IMR-90 (cell line): ENCODE measurements around the gene GPR173. TPM values are rescaled to one million over a fixed set of nuclear protein-coding genes. Genes with fewer than 3 reads are reported as not detected.
A peak's percentile ranks its signal among the peaks of the same experiment; 100 is the strongest.

Source experiments
- ATAC-seq: fragments of 200-7000 bp; cut with Tn5 transposase; 2 replicates; pipeline ENCODE4 v1.9.1; 2020; ENCODE audit warnings: low read depth, mild to moderate bottlenecking, moderate library complexity
- BruUV-seq: library from RNA; stranded (reverse); fragments of 400-500 nt; replicated peaks from 2 replicates; lab custom pipeline; 2021; lab: Mats Ljungman, UMichigan
- CTCF ChIA-PET: fragments of 300-600 bp; formaldehyde crosslinking; extraction: SDS; loops from one replicate; lab custom pipeline; 2021; ENCODE audit warnings: antibody characterized with exemption; lab: Yijun Ruan, JAX
- POLR2A ChIA-PET: fragments of 300-600 bp; sonication (Branson Sonifier 250); formaldehyde crosslinking; loops from one replicate; lab custom pipeline; 2022; ENCODE audit warnings: antibody characterized with exemption; ENCODE audit not compliant: unreplicated experiment; lab: Charles Lee
- DNase-seq: peaks from one replicate; pipeline ENCODE4 v3.0.0; 2013
- H2AFZ ChIP-seq: replicated peaks from 2 replicates; pipeline ENCODE3; 2013; ENCODE audit warnings: low read length, mild to moderate bottlenecking; ENCODE audit not compliant: poor library complexity
- H2AK5ac ChIP-seq: 2 replicates; pipeline ENCODE4 v1.6.1; 2013; ENCODE audit warnings: low read depth, low read length, inconsistent platforms
- H2AK9ac ChIP-seq: replicated peaks from 2 replicates; pipeline ENCODE3; 2013; ENCODE audit warnings: mild to moderate bottlenecking, low read depth, low read length, moderate library complexity; ENCODE audit not compliant: poor library complexity
- H2BK120ac ChIP-seq: 2 replicates; pipeline ENCODE4 v1.6.1; 2013; ENCODE audit warnings: low read depth, low read length, inconsistent platforms
- H2BK15ac ChIP-seq: 3 replicates; pipeline ENCODE4 v1.6.1; 2013; ENCODE audit warnings: low read depth, low read length, inconsistent platforms
- H2BK20ac ChIP-seq: 2 replicates; pipeline ENCODE4 v1.6.1; 2013; ENCODE audit warnings: low read depth, mild to moderate bottlenecking, inconsistent platforms, low read length, moderate library complexity
- H2BK5ac ChIP-seq: 2 replicates; pipeline ENCODE4 v1.6.1; 2013; ENCODE audit warnings: mild to moderate bottlenecking, low read depth, low read length, inconsistent platforms; ENCODE audit not compliant: poor library complexity, severe bottlenecking
- H3K14ac ChIP-seq: replicated peaks from 2 replicates; pipeline ENCODE4 v1.6.1; 2013; ENCODE audit warnings: low read depth, low read length, inconsistent platforms
- H3K18ac ChIP-seq: 2 replicates; pipeline ENCODE4 v1.6.1; 2013; ENCODE audit warnings: low read depth, low read length, control low read depth
- H3K23ac ChIP-seq: 2 replicates; pipeline ENCODE4 v1.6.1; 2013; ENCODE audit warnings: low read depth, low read length, inconsistent platforms
- H3K27ac ChIP-seq: 2 replicates; pipeline ENCODE4 v1.5.1; 2013; ENCODE audit warnings: mild to moderate bottlenecking, control low read depth, low read length; ENCODE audit not compliant: insufficient read depth
- H3K27me3 ChIP-seq: 2 replicates; pipeline ENCODE4 v1.6.1; 2013; ENCODE audit warnings: low read length; ENCODE audit not compliant: control insufficient read depth, insufficient read depth
- H3K36me3 ChIP-seq: 2 replicates; pipeline ENCODE4 v1.6.1; 2013; ENCODE audit warnings: low read length, mixed read lengths; ENCODE audit not compliant: control insufficient read depth, insufficient read depth
- H3K4ac ChIP-seq: 2 replicates; pipeline ENCODE4 v1.6.1; 2013; ENCODE audit warnings: low read depth, low read length, inconsistent platforms
- H3K4me1 ChIP-seq: 2 replicates; pipeline ENCODE4 v1.6.1; 2013; ENCODE audit warnings: low read length, mixed read lengths; ENCODE audit not compliant: control insufficient read depth, insufficient read depth
- H3K4me2 ChIP-seq: 2 replicates; pipeline ENCODE4 v1.6.1; 2013; ENCODE audit warnings: low read depth, mild to moderate bottlenecking, control low read depth, low read length, moderate library complexity
- H3K4me3 ChIP-seq: 2 replicates; pipeline ENCODE4 v1.5.1; 2013; ENCODE audit warnings: low read depth, mild to moderate bottlenecking, control low read depth, low read length, moderate library complexity; ENCODE audit not compliant: insufficient read depth
- H3K56ac ChIP-seq: 2 replicates; pipeline ENCODE4 v1.6.1; 2013; ENCODE audit warnings: low read length, inconsistent platforms; ENCODE audit not compliant: insufficient read depth; ENCODE audit errors: extremely low read depth
- H3K79me1 ChIP-seq, 2 experiments: 2 replicates each; pipeline ENCODE4 v1.6.1; 2013; ENCODE audit warnings: low read length in 2 of 2, inconsistent platforms in 1 of 2, low read depth in 1 of 2
- H3K9ac ChIP-seq: 2 replicates; pipeline ENCODE4 v1.6.1; 2013; ENCODE audit warnings: low read depth, low read length, control low read depth
- H3K9me1 ChIP-seq: 2 replicates; pipeline ENCODE4 v1.6.1; 2013; ENCODE audit warnings: low read length, inconsistent platforms; ENCODE audit not compliant: insufficient read depth
- H3K9me3 ChIP-seq: 2 replicates; pipeline ENCODE4 v1.6.1; 2013; ENCODE audit warnings: low read length; ENCODE audit not compliant: control insufficient read depth, insufficient read depth
- H4K20me1 ChIP-seq: 2 replicates; pipeline ENCODE4 v1.6.1; 2013; ENCODE audit warnings: low read length, inconsistent platforms; ENCODE audit not compliant: insufficient read depth
- H4K5ac ChIP-seq: 2 replicates; pipeline ENCODE4 v1.6.1; 2013; ENCODE audit warnings: mild to moderate bottlenecking, low read depth, low read length, control low read depth
- H4K8ac ChIP-seq, 2 experiments: 2 replicates each; pipeline ENCODE4 v1.6.1; 2013; ENCODE audit warnings: low read depth in 2 of 2, low read length in 2 of 2, control low read depth in 1 of 2, inconsistent platforms in 1 of 2
- H4K91ac ChIP-seq: 2 replicates; pipeline ENCODE4 v1.6.1; 2013; ENCODE audit warnings: low read depth, low read length, inconsistent platforms; ENCODE audit not compliant: insufficient read depth
- FOS ChIP-seq: fragments of 150-350 bp; IDR thresholded peaks from 2 replicates; pipeline ENCODE4 v1.6.1; 2016; ENCODE audit warnings: low read depth, low read length
- NFE2L2 ChIP-seq: fragments of 150-350 bp; IDR thresholded peaks from 2 replicates; pipeline ENCODE4 v1.6.1; 2016; ENCODE audit warnings: low read depth, mild to moderate bottlenecking, low read length
- RFX5 ChIP-seq: IDR thresholded peaks from 2 replicates; pipeline ENCODE4 v1.8.0; 2012; ENCODE audit warnings: low read depth, mild to moderate bottlenecking, low read length, moderate library complexity
- USF2 ChIP-seq: fragments of 150-350 bp; IDR thresholded peaks from 2 replicates; pipeline ENCODE4 v1.6.1; 2017; ENCODE audit warnings: mild to moderate bottlenecking, antibody characterized with exemption, low read length, low read depth
- WGBS, 2 experiments: methylation state at CpG; one replicate each; pipeline versions ENCODE4 v1.1.5 to v1.1.7; 2013; ENCODE audit warnings: missing lambda C conversion rate in 2 of 2; ENCODE audit not compliant: insufficient read length in 1 of 2; ENCODE audit errors: extremely low coverage in 2 of 2; 5-methylcytosine and 5-hydroxymethylcytosine counted together
- dilution Hi-C: fragments of 300-500 bp; cut with HindIII; formaldehyde crosslinking; loops from one replicate; pipeline ENCODE4 v1.14.3; 2018; ENCODE audit warnings: low sequenced_read_pairs; ENCODE audit not compliant: unreplicated experiment
- in situ Hi-C: fragments of 300-500 bp; cut with MboI; formaldehyde crosslinking; loops from 3 replicates; pipeline ENCODE4 v1.14.3; 2019; ENCODE audit warnings: low sequenced_read_pairs, inconsistent platforms, mixed read lengths
- intact Hi-C: fragments of 100-400 bp; cut with micrococcal nuclease; formaldehyde crosslinking; loops from 2 replicates; pipeline ENCODE4 v1.10.0; 2022
- polyA plus RNA-seq, 3 experiments: library from polyadenylated mRNA; depleted of rRNA; stranded (reverse); fragments of >200 nt; gene quantifications; 2 replicates each; pipeline ENCODE4 v1.2.3, GENCODE V29; 2012; ENCODE audit warnings: low replicate concordance in 1 of 3
- total RNA-seq: library from RNA; depleted of rRNA; stranded (reverse); fragments of >200 nt; gene quantifications from 2 replicates; pipeline ENCODE4 v1.2.3, GENCODE V29; 2012
- TF ChIP-seq, protein P1 (sequence below): conservative IDR thresholded peaks from 2 replicates; pipeline ENCODE4 v1.5.1; 2012; ENCODE audit warnings: mild to moderate bottlenecking, low read depth, low read length, improper control_type of control experiment

GPR173 gene
- total and polyA plus RNA-seq, 2 of the 4 experiments (the other 2 are of a cell fraction) = 0.90 to 6.1 TPM

GRCh38 chrX:53082773-53083616 is 34.4 kb downstream of the GPR173 start:
- in situ Hi-C loops (no loop called here), dilution Hi-C loops (no loop called here), intact Hi-C loops (no loop called here)
- peak overlapping the region; percentile 76 for H3K4me3 ChIP-seq
- H3K9me3 ChIP-seq = no peaks in the 10 kb centered on the region
- peak overlapping the region; percentile 84 for H2AFZ ChIP-seq
- no peak overlapping the region for H4K91ac ChIP-seq
- H3K9me1 ChIP-seq = peaks cover 5% of the 10 kb centered on the region
- H3K23ac ChIP-seq = peak overlapping the region; percentile 56; the same call in 1 of the 2 replicates
- ChIA-PET POLR2A (no interaction called here), CTCF (no interaction called here)
- peaks cover 3% of the 10 kb centered on the region; the same call in 1 of the 2 replicates for H3K4me1 ChIP-seq
- H3K56ac ChIP-seq = no peak overlapping the region
- no peak for DNase-seq
- no peak for ATAC-seq
- no peak overlapping the region for H2BK5ac ChIP-seq
- H3K18ac ChIP-seq = no peak overlapping the region
- H4K20me1 ChIP-seq = peaks cover 35% of the 10 kb centered on the region
- H3K27me3 ChIP-seq = no peaks in the 10 kb centered on the region; the same call in 1 of the 2 replicates
- H2AK5ac ChIP-seq = peak overlapping the region; percentile 70; the same call in 1 of the 2 replicates
- H2AK9ac ChIP-seq = peak overlapping the region; percentile 52
- no peak overlapping the region for H4K5ac ChIP-seq
- H2BK15ac ChIP-seq = no peak overlapping the region
- no peak overlapping the region for H2BK20ac ChIP-seq
- H4K8ac ChIP-seq = no peak overlapping the region
- H2BK120ac ChIP-seq = no peak overlapping the region
- BruUV-seq = no TSS peak
- H3K14ac ChIP-seq = peak overlapping the region; percentile 60; the same call in 1 of the 2 replicates
- WGBS, 2 experiments = 30% methylated on average over 16 of the region's 31 CpGs; no CpG with 5 or more reads in 1 of the 2 experiments
- H3K9ac ChIP-seq = peak overlapping the region; percentile 61
- no peak overlapping the region for H3K4ac ChIP-seq
- peaks cover 8 to 39% of the 10 kb centered on the region in 2 experiments; a peak in 2 of 4 replicates for H3K79me1 ChIP-seq
- peak overlapping the region; percentile 49 for H3K27ac ChIP-seq
- peaks cover 30% of the 10 kb centered on the region for H3K36me3 ChIP-seq
- peak overlapping the region; percentile 80 for H3K4me2 ChIP-seq
- TF ChIP-seq RFX5 (no peak), FOS (no peak), NFE2L2 (no peak), USF2 (no peak)
- TF ChIP-seq, protein P1, sequence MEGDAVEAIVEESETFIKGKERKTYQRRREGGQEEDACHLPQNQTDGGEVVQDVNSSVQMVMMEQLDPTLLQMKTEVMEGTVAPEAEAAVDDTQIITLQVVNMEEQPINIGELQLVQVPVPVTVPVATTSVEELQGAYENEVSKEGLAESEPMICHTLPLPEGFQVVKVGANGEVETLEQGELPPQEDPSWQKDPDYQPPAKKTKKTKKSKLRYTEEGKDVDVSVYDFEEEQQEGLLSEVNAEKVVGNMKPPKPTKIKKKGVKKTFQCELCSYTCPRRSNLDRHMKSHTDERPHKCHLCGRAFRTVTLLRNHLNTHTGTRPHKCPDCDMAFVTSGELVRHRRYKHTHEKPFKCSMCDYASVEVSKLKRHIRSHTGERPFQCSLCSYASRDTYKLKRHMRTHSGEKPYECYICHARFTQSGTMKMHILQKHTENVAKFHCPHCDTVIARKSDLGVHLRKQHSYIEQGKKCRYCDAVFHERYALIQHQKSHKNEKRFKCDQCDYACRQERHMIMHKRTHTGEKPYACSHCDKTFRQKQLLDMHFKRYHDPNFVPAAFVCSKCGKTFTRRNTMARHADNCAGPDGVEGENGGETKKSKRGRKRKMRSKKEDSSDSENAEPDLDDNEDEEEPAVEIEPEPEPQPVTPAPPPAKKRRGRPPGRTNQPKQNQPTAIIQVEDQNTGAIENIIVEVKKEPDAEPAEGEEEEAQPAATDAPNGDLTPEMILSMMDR = no peak
